ENCODE measurements around the gene MEF2A. TPM values are rescaled to one million over a fixed set of nuclear protein-coding genes. Genes with fewer than 3 reads are reported as not detected.

The MEF2A gene
- total and polyA plus RNA-seq, 9 of the 15 experiments (the other 6 are each of a cell fraction or from before 2014, with no cell fraction given) = 1.6 to 18.7 (median 8.7) TPM

DNA sequence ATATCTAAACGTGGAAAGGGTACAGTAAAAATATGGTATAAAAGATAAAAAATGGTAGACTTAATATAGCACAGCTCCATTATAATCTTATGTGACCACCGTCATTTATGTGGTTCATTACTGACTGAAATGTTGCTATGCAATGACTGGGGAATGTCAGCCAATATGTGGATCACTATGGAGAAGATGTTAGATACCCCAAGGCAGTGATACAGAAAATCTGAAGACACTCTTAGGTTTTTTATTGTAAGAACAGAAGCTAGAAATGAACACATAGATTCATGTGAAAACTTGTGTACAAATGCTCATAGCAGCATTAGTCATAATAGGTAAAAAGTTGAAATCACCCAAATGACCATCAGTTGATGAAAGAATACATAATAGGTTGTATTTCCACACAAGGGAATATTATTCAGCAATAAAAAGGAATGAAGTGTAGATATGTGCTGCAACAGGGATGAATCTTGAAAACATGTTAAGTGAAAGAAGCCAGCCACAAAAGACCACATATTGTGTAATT, 18.4 kb downstream of the MEF2A start:
- ATAC-seq (no peak), FAIRE-seq (no peak), DNase-seq (ENCODE audit: extremely low read depth in 1 of 4, low spot score in 3 of 4) (no peak)
- intact Hi-C loops (cut with micrococcal nuclease) (no loop called here), in situ Hi-C loops (cut with MboI) (no loop called here)
- ChIA-PET POLR2A (interaction anchor here (1.8 kb wide), 1 partner anchor 12 kb away, joined by 5 read pairs; no protein-coding TSS in a partner anchor), CTCF (ENCODE audit: low intra/inter-chr PET ratio) (no interaction called here)
- Histone ChIP-seq H3K9ac (ENCODE audit: insufficient read depth in 1 of 2, low read depth in 2 of 2, low read length in 2 of 2) (no peak overlapping the region), H3K4me1 (replicated peaks in 1 of 2; ENCODE audit: control insufficient read depth in 2 of 2, insufficient read depth in 2 of 2, low read length in 2 of 2) (peaks cover 0 to 6% of the 10 kb centered on the region in 2 experiments; a peak in 1 of 5 replicates), H3K4me3 (no peak overlapping the region), H3K4me2 (ENCODE audit: insufficient read depth, low read length) (no peak overlapping the region), H2AFZ (ENCODE audit: low read depth, low read length) (no peak overlapping the region), H3K9me1 (ENCODE audit: control insufficient read depth, insufficient read depth, low read length) (no peaks in the 10 kb centered on the region), H3K79me2 (ENCODE audit: control insufficient read depth, insufficient read depth, low read length) (peaks cover 36% of the 10 kb centered on the region; the same call in 2 of the 3 replicates), H3K36me3 (ENCODE audit: control insufficient read depth, insufficient read depth, low read length) (no peaks in the 10 kb centered on the region), H3K9me3 (replicated peaks; ENCODE audit: control insufficient read depth, insufficient read depth, low read depth, low read length) (peaks cover 2% of the 10 kb centered on the region; the same call in 1 of the 2 replicates), H4K20me1 (replicated peaks; ENCODE audit: control insufficient read depth, insufficient read depth, low read length) (0 out of 2 replicates have a peak, but pooled peaks cover 2% of the 10 kb centered on the region), H3K27ac (ENCODE audit: extremely low read depth, low read depth, low read length) (no peak overlapping the region), H3K27me3 (ENCODE audit: control insufficient read depth in 2 of 2, insufficient read depth in 2 of 2, low read length in 2 of 2) (no peaks in the 10 kb centered on the region)
- TF ChIP-seq DMBX1 (CRISPR knock-in tag; IDR thresholded peaks at IDR 0.05; ENCODE audit: borderline replicate concordance) (no peak), CBFA2T2 (conservative IDR thresholded peaks at IDR 0.05) (no peak), ZNF212 (CRISPR knock-in tag; IDR thresholded peaks at IDR 0.05) (no peak), LCOR (CRISPR knock-in tag; IDR thresholded peaks at IDR 0.05) (no peak), KLF13 (tag; IDR thresholded peaks at IDR 0.05; ENCODE audit: borderline replicate concordance, low read depth) (no peak)
- TF ChIP-seq, protein P1, sequence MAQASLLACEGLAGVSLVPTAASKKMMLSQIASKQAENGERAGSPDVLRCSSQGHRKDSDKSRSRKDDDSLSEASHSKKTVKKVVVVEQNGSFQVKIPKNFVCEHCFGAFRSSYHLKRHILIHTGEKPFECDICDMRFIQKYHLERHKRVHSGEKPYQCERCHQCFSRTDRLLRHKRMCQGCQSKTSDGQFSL (CRISPR knock-in tag; IDR thresholded peaks at IDR 0.05) = no peak
- TF ChIP-seq, protein P1 (tag; IDR thresholded peaks at IDR 0.05) = no peak
- WGBS (ENCODE audit: insufficient coverage, low coverage, missing lambda C conversion rate) = 27% methylated on average over 2 of the region's 2 CpGs
- BruUV-seq (replicated peaks) = no TSS peak

All from K562 (cell line).